ENCODE results near the gene RPS4Y1. TPM values are rescaled to one million over a fixed set of nuclear protein-coding genes. Genes with fewer than 3 reads are reported as not detected.

RPS4Y1 gene
- total and polyA plus RNA-seq, 4 donors, result 153 to 159 TPM; not detected in 2

DNA sequence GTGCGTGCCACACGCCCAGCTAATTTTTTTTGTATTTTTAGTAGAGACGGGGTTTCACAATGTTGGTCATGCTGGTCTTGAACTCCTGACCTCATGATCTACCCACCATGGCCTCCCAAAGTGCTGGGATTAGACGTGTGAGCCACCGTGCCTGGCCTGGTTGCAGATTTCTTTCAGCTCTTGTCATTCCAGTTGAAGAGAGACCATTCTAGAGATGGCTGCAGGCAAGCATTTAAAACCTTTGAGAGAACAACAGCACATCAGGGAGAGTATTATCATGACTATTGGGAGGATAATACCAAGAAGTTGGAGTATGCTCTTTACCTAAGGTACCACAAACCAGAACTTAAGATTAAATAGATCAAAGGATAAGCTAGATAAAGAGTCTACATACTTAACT lies 12.9 kb upstream of the RPS4Y1 start:
- 86% methylated on average over 5 of the region's 5 CpGs for WGBS
- TF ChIP-seq, protein P1, sequence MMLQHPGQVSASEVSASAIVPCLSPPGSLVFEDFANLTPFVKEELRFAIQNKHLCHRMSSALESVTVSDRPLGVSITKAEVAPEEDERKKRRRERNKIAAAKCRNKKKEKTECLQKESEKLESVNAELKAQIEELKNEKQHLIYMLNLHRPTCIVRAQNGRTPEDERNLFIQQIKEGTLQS (IDR thresholded peaks at IDR 0.05), result no peak
- TF ChIP-seq TAF1 (conservative IDR thresholded peaks at IDR 0.05) (no peak), YY1 (IDR thresholded peaks at IDR 0.05) (no peak), RXRA (IDR thresholded peaks at IDR 0.05) (no peak), HNF4A (conservative IDR thresholded peaks at IDR 0.05) (no peak), JUND (IDR thresholded peaks at IDR 0.05) (no peak), NR2F2 (IDR thresholded peaks at IDR 0.05) (no peak), EGR1 (IDR thresholded peaks at IDR 0.05; ENCODE audit: low read depth in 2 of 2) (no peak), FOXA1 (IDR thresholded peaks at IDR 0.05) (no peak), HNF4G (IDR thresholded peaks at IDR 0.05) (no peak), GABPA (IDR thresholded peaks at IDR 0.05 in 1 of 2, conservative IDR thresholded peaks at IDR 0.05 in 1 of 2) (no peak), RAD21 (IDR thresholded peaks at IDR 0.05) (no peak), SP1 (IDR thresholded peaks at IDR 0.05) (no peak), FOXA2 (IDR thresholded peaks at IDR 0.05) (no peak)
- TF ChIP-seq, protein P2, sequence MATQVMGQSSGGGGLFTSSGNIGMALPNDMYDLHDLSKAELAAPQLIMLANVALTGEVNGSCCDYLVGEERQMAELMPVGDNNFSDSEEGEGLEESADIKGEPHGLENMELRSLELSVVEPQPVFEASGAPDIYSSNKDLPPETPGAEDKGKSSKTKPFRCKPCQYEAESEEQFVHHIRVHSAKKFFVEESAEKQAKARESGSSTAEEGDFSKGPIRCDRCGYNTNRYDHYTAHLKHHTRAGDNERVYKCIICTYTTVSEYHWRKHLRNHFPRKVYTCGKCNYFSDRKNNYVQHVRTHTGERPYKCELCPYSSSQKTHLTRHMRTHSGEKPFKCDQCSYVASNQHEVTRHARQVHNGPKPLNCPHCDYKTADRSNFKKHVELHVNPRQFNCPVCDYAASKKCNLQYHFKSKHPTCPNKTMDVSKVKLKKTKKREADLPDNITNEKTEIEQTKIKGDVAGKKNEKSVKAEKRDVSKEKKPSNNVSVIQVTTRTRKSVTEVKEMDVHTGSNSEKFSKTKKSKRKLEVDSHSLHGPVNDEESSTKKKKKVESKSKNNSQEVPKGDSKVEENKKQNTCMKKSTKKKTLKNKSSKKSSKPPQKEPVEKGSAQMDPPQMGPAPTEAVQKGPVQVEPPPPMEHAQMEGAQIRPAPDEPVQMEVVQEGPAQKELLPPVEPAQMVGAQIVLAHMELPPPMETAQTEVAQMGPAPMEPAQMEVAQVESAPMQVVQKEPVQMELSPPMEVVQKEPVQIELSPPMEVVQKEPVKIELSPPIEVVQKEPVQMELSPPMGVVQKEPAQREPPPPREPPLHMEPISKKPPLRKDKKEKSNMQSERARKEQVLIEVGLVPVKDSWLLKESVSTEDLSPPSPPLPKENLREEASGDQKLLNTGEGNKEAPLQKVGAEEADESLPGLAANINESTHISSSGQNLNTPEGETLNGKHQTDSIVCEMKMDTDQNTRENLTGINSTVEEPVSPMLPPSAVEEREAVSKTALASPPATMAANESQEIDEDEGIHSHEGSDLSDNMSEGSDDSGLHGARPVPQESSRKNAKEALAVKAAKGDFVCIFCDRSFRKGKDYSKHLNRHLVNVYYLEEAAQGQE (IDR thresholded peaks at IDR 0.05), result no peak
- TF ChIP-seq, protein P3, sequence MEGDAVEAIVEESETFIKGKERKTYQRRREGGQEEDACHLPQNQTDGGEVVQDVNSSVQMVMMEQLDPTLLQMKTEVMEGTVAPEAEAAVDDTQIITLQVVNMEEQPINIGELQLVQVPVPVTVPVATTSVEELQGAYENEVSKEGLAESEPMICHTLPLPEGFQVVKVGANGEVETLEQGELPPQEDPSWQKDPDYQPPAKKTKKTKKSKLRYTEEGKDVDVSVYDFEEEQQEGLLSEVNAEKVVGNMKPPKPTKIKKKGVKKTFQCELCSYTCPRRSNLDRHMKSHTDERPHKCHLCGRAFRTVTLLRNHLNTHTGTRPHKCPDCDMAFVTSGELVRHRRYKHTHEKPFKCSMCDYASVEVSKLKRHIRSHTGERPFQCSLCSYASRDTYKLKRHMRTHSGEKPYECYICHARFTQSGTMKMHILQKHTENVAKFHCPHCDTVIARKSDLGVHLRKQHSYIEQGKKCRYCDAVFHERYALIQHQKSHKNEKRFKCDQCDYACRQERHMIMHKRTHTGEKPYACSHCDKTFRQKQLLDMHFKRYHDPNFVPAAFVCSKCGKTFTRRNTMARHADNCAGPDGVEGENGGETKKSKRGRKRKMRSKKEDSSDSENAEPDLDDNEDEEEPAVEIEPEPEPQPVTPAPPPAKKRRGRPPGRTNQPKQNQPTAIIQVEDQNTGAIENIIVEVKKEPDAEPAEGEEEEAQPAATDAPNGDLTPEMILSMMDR (IDR thresholded peaks at IDR 0.05; ENCODE audit: low read depth, low read length, missing input control), result no peak
- TF ChIP-seq, protein P4, sequence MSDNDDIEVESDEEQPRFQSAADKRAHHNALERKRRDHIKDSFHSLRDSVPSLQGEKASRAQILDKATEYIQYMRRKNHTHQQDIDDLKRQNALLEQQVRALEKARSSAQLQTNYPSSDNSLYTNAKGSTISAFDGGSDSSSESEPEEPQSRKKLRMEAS (IDR thresholded peaks at IDR 0.05), result no peak
- TF ChIP-seq, protein P5, sequence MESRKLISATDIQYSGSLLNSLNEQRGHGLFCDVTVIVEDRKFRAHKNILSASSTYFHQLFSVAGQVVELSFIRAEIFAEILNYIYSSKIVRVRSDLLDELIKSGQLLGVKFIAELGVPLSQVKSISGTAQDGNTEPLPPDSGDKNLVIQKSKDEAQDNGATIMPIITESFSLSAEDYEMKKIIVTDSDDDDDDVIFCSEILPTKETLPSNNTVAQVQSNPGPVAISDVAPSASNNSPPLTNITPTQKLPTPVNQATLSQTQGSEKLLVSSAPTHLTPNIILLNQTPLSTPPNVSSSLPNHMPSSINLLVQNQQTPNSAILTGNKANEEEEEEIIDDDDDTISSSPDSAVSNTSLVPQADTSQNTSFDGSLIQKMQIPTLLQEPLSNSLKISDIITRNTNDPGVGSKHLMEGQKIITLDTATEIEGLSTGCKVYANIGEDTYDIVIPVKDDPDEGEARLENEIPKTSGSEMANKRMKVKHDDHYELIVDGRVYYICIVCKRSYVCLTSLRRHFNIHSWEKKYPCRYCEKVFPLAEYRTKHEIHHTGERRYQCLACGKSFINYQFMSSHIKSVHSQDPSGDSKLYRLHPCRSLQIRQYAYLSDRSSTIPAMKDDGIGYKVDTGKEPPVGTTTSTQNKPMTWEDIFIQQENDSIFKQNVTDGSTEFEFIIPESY (IDR thresholded peaks at IDR 0.05), result no peak
- H3K9ac ChIP-seq (ENCODE audit: low read depth in 1 of 2, low read length in 2 of 2), result no peak overlapping the region
- no peak overlapping the region for H3K27ac ChIP-seq (ENCODE audit: low read depth in 1 of 2, low read length in 2 of 2)
- H3K27me3 ChIP-seq (ENCODE audit: control insufficient read depth in 4 of 4, insufficient read depth in 4 of 4, low read length in 3 of 4), result no peaks in the 10 kb centered on the region
- H3K4me3 ChIP-seq (ENCODE audit: low read depth in 1 of 3, low read length in 3 of 3), result no peak overlapping the region
- no peak for DNase-seq (ENCODE audit: low spot score)
- no peaks in the 10 kb centered on the region for H3K36me3 ChIP-seq (ENCODE audit: control insufficient read depth in 4 of 4, insufficient read depth in 3 of 4, low read depth in 1 of 4, low read length in 3 of 4)
- no peaks in the 10 kb centered on the region for H3K9me3 ChIP-seq (ENCODE audit: control insufficient read depth in 4 of 4, low read length in 3 of 4)
- H3K4me1 ChIP-seq (ENCODE audit: control insufficient read depth in 4 of 4, insufficient read depth in 4 of 4, low read length in 3 of 4), result no peaks in the 10 kb centered on the region

Data from liver (tissue), 9 donors.